Endometrial microvascular endothelial cells (primary cell): ENCODE measurements around the gene POLA1. TPM values are rescaled to one million over a fixed set of nuclear protein-coding genes. Genes with fewer than 3 reads are reported as not detected.
"Not testable (repeated sequence)": the region's sequence is repeated elsewhere in the genome, so short reads cannot be mapped to it uniquely, and the experiment has no call there.

Source experiments
- in situ Hi-C: cut with HindIII; loops from 2 replicates; pipeline ENCODE4 v1.10.0; 2017; ENCODE audit warnings: low sequenced_read_pairs, low pct_unique_long_range_greater_than_20kb; ENCODE audit errors: inconsistent ontology term
- total RNA-seq: library from RNA; depleted of rRNA; stranded (reverse); fragments of >200 nt; gene quantifications from one replicate; pipeline ENCODE4 v1.2.3, GENCODE V29; 2015; ENCODE audit errors: inconsistent ontology term

The POLA1 gene
- total RNA-seq, 1 donor from 2014 or later: 12.4 TPM

DNA sequence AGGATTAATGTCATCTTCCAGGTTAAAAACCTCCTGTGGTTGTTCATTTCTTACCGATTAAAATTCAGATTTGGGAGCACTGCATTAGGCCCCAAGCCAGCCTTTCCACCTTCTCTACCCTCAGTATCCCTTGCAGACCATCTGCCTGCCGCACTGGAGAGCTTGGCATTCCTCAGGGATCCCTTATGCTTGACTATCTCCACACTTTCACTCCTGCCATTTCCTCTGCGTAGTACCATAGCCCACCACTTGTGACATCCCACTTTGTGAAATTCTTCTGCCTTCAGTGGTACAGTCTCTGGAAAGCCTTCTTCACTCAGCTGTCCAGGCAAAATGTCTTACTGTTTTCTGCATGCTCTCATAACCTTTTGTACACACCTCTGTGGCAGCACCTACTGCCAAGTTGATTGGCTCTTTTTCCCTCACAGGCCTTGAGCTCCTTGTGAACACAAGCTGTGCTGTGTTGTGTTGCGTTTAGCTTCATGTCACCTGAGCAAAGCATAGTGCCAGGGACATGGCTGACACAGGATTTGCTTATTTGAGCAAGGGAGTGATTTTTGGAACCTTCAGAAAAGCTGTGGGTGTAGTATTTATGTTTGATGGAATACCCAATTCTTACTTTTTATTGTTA is 165.6 kb downstream of the POLA1 start:
- in situ Hi-C loops: no loop called here

DNA sequence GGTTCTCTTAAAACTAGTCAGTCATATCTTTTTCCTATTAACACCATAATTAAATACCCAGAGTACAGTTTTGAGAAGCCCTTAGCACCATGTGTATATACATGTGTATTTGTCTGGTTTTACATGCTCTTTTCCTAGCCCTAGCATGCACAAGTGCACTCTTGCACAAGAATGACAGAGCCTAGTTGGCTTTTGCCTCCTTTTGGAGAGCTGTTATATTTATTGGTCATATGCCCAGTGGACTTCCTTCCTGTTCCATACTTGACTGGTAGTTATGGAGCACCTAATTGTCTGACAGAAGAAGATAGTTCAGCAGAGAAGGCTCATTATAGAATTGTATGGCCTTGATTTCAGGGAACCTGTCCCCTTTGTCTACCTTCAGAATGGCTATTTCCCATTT is 166.4 kb downstream of the POLA1 start:
- in situ Hi-C loops: no loop called here

DNA sequence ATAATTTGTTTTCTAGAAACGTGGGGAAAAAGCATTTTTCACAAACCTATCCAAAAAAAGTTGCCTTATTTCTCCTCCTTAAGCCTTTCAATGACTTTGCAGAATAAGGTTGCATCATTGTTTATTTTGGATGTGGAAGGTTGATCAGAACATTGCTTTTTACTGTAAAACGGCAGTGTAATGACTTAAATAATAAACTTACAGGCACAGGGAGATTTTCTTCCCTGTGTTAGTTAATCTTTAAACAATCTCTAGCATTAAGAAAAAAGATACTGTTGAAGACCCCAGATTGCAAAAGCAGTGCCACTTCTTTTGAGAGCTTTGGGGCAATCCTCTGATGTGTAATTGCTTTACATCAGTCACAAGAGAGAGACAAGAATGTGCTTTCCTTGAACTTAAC is 168.6 kb downstream of the POLA1 start:
- in situ Hi-C loops: no loop called here

DNA sequence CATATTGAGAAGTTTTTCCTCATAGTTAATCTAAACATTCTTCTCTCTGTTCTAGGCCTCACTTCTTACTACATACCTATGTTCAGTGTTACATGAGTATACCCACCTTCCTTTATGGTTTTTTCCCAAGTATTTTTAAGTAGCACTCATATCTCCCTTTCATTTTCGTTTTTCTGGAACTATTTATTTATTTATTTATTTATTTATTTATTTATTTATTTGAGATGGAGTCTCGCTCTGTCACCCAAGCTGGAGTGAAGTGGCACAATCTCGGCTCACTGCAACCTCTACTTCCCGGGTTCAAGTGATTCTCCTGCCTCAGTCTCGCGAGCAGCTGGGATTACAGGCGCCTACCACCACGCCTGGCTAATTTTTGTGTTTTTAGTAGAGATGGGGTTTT is 170.1 kb downstream of the POLA1 start:
- in situ Hi-C loops: not testable (repeated sequence)

DNA sequence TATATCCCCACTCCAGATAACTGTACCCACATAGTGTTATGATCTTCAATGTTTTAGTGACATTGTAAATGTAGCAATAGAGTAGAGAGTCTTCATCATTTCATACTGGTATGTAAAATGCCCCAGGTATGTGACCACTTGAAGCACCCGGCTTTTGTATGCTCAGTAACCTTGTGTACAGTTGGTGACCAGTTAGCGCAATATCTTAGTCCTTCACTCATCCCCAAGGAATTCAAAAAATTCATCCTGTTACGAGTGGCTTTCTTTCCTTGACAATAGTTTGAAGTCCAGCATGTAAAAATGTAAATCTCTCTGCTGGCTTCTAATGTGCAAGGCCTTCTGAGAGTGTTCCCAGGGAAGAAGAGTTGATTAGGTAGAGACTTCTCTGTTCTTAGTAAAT is 176.4 kb downstream of the POLA1 start:
- in situ Hi-C loops: no loop called here

DNA sequence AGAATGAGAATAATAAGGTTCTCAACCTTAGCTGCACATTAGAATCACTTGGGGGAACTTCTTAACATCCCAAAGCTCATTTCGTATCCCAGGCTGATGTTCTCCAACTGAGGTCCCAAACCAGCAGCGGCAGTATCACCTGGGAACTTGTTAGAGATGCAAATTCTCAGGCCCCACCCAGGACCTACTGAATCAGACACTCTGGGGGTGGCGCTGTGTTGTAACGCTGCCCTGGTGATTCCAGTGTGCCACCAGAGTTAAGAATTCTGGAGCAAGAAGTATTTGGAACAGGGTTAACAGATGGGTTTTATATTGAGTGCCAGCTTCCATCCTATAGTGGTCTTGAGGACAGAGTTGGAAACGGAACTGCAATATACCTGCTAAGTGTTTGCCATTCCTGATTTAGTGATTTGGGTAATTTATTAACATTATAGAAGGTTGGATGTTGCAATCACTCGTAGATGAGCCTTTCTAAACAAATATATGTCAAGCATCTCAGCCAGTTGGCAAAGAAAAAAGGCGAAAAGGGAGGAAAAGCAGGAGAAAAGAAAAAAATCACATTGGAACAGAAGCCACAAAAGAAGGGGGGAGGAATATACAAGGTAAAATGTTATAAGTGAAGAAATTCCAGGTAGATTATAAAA is 181.0 kb downstream of the POLA1 start:
- in situ Hi-C loops: no loop called here

DNA sequence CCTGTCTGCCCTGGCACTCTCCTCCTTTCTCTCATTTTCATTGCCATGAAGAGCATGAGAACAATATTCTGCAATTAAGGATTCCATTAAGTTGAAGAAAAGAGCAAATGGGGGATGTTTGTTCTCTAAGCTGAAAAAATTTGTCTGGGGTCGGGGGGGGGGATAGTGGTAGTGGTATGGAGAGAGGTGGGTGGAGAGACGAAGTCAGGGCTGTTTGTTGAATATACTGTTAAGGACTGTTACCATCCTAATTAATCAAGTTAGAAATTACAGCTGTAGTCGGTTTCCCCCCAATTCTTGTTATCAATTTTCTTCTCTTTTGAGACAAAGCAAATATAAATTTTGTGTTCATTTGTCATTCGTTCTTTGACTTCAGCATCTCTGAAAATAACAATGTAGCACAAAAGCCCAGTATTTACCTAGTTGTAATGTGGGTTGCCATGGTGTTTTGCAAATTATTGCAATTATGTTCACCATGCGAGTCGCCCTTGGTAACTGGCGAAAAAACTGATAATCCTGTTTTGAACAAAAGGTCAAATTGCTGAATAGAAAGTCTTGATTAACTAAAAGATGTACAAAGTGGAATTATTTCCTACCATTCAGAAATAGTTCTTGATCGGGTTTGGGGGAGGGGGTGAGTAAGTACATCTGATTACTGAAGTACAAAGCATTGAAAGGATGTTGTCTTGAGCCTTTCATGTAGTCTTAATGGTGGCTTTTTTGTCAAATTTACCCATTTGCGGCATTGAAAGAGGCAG is 183.0 kb downstream of the POLA1 start:
- in situ Hi-C loops: no loop called here

DNA sequence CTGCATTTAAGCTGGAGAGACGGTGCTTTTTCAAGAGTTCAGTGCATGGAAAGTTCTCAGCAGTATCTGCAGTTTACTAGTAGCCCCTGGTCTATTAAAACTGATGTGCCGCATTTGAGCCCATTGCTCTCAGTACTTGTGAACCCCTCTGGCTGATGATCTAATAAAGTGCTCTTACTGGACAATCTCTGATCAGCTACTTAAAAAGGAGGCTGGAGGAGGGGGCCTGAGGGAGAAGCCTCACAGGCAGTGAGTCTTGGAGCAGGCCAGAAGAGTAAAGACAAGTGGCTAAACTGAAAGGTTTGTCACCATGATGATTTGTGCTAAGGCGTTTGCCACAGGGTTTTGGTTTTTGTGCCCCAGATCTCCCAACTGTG is 183.6 kb downstream of the POLA1 start:
- in situ Hi-C loops: no loop called here

DNA sequence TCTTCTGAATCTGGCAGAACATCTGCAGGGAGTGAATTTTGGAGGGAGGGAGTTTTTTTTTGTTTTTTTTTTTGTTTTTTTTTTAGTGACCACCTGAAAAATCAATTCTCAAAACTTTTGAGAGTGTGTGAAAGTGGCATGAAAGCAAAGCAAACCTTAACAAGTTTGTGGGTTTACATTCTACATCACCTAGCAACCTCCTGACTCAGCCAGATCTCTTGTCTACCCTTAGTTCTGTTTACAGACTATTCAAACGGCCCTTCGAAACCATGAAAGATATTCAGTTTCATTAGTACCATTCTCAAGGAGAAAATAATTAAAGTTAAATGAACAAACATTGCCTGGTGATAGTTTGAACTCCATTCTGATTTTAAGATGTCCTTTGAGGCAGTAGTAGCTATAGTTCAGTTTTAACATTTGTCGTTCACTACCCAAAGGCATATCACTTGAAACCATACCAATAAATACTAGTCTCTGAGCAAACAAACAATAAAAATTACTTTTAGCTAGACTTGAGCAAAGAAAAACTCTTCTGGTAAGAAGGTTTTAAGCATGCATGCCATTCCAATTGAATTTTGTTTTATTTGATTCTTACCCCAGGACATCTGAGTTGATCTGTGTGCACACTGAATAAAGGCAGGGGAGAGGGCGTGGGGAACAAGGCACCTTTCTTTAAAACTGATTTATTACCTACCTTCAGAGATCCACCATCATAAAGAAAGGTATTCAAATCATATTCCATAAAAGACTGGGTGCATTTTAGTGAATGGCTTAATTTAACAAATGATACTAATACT is 184.3 kb downstream of the POLA1 start:
- in situ Hi-C loops: no loop called here

DNA sequence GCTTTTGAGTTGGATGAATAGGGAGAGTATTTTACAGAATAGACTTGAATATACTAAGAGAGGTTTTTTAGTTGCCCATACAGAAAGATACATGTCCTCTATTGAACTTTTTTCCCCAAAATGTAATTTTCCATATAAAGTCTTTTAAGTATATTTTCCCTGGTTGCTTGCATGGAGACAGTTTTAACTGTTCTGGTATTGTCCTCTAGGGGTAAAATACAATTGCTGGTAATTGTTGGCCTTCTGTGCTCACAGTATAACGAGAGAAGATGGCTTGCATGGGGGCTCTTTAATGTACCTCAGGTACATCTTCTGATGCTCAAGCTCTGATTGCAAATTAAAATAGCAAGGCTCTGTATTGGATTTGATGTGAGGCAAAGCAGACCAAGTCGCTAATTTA is 186.0 kb downstream of the POLA1 start:
- in situ Hi-C loops: no loop called here

DNA sequence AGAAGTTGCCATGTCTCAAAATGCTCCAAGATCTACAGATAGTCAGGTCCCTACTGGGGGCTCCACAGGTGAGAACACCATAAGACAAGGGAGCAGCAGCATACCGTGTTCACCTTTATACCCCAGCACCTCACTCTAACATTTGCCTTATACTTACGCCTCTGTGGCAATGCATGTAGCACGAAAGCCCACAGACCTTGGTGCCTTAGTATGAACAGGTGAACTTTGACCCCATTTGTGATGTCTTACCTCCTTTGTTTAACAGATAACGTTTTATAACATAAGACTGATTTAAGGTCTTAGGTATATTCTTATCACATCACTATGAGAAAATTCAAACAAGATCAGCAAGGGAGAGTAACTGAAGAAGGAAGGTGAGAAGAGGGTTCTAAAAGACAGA is 193.2 kb downstream of the POLA1 start:
- in situ Hi-C loops: no loop called here

DNA sequence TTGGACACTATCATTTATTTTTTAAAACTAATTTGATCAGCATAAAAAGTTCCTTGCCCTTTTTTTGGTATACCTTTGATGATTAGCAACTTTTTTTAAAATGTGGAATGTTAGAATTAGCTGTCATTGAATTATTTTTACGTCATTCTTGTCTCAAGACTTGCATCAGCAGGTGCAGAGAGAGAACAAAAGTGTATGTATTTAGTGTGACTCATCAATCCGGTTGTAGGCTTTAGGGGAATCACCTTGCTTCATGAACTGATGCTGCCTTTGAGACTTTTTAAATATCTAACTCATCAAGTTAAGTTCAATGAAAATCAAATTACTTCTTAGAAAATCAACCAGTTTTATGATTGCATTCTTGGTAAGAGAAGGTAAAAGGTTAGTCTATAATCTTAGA is 197.0 kb downstream of the POLA1 start:
- in situ Hi-C loops: no loop called here

DNA sequence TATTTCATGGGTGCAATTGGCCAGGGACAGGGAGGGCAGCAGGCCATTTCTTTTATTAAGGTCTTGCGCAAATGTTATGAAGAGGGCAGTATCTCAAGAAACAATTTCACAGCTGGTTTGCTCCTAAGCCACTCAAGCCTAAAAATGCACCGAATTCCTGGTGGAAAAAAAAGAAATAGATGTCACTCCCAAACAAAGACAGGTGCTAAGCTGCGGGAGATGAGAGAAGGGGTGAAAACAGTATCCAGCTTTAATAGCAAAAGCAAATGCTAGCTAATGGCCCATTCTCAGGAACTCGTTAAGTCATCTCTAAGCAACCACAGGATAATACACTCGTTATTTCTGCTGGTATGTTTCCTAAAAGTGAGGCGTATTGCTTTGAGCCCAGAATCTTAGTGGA is 205.7 kb downstream of the POLA1 start:
- in situ Hi-C loops: no loop called here

DNA sequence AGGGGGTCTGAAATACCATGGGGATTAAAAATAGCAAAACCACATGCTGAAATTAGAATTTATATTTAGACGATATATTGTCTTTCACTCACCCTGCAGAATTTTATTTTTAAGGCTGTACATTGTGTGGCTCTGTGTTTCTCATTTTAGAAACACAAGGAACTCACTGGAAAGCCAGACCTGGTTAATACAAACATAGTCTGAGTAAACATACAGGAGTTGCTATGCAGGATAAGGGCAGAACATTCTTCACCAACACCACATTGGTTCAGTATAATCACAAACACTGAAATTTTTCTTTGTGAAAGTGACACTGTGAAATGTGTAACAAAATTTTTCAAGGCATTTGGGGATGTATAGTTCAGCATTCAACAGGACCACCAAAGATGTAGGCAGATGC is 206.5 kb downstream of the POLA1 start:
- in situ Hi-C loops: no loop called here

DNA sequence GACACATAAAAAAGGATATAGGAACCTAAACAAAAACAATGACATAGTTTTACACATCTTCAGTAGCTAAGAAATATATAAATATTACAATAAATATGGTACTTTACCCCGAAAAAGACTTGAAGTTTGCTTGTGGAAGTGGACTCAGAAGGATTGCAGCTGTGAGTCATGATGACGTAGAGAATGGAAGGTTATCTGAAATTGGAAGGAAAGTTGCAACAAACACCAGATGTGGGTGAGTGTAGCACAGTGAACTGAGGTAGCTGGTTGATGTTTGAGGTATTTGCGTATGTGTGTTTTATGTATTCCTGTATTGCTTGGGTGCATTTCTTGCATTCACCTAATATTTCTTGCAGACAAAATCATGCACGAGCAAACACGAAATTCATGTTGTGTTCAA is 209.1 kb downstream of the POLA1 start:
- in situ Hi-C loops: no loop called here

DNA sequence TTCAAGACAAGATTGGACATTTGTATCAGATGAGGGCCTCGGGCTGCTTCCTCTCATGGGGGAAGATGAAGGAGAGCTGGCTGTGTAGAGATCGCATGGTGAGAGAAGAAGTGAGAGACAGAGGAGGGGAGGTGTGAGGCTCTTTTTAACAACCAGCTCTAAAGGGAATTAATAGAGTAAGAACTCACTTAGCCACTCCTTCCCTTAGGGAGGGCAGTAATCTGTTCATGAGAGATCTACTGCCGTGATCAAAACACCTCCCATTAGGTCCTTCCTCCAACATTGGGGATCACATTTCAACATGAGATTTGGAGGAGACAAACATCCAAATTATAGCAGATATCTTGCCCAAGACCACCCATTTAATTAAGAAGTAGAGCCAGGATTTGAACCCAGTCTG is 225.0 kb downstream of the POLA1 start:
- in situ Hi-C loops: no loop called here

DNA sequence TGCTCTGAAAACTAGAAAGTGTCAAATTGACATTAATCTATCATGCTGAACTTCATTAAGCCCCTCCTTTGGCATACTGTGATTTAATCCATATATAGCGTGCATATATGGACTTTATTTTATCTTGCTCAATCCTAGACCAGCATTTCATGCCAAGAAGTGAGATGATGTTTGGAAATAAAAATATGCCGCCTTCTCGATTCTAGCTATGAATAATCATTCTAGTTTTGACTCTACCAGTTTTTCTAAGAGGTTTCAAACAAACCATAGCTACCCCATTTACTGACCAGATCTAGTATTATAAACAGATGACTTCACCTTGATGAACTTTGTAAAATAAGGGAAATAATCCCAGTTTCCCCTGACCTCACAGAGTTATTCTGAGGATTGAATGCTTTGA is 227.1 kb downstream of the POLA1 start:
- in situ Hi-C loops: no loop called here

DNA sequence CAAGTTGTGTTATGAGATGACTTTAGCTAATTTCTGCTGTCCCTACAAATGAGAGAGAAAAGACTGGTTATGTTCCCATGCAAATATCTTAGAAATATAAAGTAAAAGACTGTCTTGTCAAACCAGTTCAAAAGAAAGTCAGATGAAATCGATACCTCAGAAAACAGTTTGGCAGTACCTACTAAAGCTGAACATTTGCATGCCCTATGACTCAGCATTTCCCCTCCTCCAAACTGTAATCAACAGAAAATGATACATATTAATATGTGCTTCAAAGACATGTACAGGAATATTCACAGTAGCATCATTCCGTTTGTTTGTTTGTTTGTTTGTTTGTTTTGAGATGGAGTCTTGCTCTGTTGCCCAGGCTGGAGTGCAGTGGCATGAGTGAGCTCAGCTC is 231.7 kb downstream of the POLA1 start:
- in situ Hi-C loops: no loop called here

DNA sequence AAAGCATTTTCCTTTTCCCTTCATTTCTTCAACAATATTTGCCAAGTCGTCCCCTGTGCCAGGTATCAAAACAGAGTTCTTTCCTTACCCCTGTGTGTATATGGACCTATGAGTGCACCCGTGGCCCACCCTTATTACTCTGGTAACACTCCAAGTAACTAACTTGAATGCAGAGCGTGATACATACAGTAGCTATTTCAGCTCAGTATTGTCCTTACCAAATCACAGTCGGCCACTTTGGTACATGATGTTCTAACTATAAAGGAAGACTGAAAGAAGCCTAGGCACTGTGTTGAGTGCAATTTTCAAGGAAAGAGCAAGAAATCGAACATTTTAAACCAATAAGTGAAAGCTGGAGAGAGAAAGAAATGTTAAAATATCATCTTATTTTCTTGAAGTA is 233.7 kb downstream of the POLA1 start:
- in situ Hi-C loops: no loop called here

DNA sequence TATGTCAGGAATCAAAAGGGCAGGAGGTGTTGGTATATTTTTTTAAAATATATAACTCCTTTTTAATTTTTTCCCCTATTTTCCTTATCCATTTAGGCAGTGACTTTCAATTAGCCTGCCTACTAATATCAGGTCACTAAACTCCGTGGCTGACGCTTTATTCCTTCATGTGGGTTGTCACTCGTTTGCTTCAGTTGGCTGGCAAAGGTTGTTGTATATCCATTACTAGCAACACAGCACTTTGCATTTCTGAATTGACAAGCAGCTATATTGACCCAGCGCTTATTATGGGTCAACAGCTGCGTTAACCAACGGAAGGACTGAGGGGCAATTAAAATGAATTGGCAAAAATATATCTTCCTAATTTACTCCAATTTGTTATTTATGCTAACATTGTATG is 234.4 kb downstream of the POLA1 start:
- in situ Hi-C loops: no loop called here
